MM.1S (cell line): ENCODE results near the gene ADCYAP1R1.

Experiments used
- DNase-seq: peaks from one replicate; pipeline ENCODE4 v3.0.0-alpha.2; 2015
- H2AFZ ChIP-seq: fragments of 300-600 bp; sonication (generic); 2 replicates; pipeline ENCODE4 v1.6.0; 2016; ENCODE audit warnings: antibody characterized with exemption, low read length
- H3F3A ChIP-seq: fragments of 300-600 bp; sonication (generic); 2 replicates; pipeline ENCODE4 v1.6.1; 2016; ENCODE audit warnings: mild to moderate bottlenecking, antibody characterized with exemption, low read length, moderate library complexity, mixed read lengths; ENCODE audit not compliant: insufficient read depth
- H3K27ac ChIP-seq: fragments of 300-600 bp; sonication (generic); 2 replicates; pipeline ENCODE4 v1.5.1; 2016; ENCODE audit warnings: mild to moderate bottlenecking, low read length
- H3K27me3 ChIP-seq: fragments of 300-600 bp; sonication (generic); replicated peaks from 2 replicates; pipeline ENCODE4 v1.6.0; 2016; ENCODE audit warnings: low read length; ENCODE audit not compliant: insufficient read depth
- H3K36me3 ChIP-seq: fragments of 300-600 bp; sonication (generic); replicated peaks from 2 replicates; pipeline ENCODE4 v1.6.1; 2016; ENCODE audit warnings: mild to moderate bottlenecking, low read length, mixed read lengths; ENCODE audit not compliant: insufficient read depth
- H3K4me1 ChIP-seq: fragments of 300-600 bp; sonication (generic); 2 replicates; pipeline ENCODE4 v1.6.1; 2016; ENCODE audit warnings: low read length, mixed read lengths
- H3K4me2 ChIP-seq: fragments of 300-600 bp; sonication (generic); 2 replicates; pipeline ENCODE4 v1.6.0; 2016; ENCODE audit warnings: low read depth, low read length
- H3K4me3 ChIP-seq: fragments of 300-600 bp; sonication (generic); 2 replicates; pipeline ENCODE4 v1.5.1; 2016; ENCODE audit warnings: low read length, mixed read lengths
- H3K79me2 ChIP-seq: fragments of 300-600 bp; sonication (generic); 2 replicates; pipeline ENCODE4 v1.6.1; 2016; ENCODE audit warnings: mixed run types, low read length, mixed read lengths
- H3K9ac ChIP-seq: fragments of 300-600 bp; sonication (generic); 2 replicates; pipeline ENCODE4 v1.6.1; 2016; ENCODE audit warnings: low read length, mixed read lengths
- H3K9me2 ChIP-seq: fragments of 300-600 bp; sonication (generic); replicated peaks from 2 replicates; pipeline ENCODE4 v1.6.1; 2016; ENCODE audit warnings: mild to moderate bottlenecking, low read length, mixed read lengths; ENCODE audit not compliant: insufficient read depth
- H3K9me3 ChIP-seq: fragments of 300-600 bp; sonication (generic); replicated peaks from 2 replicates; pipeline ENCODE4 v1.6.1; 2016; ENCODE audit warnings: mild to moderate bottlenecking, low read length, mixed read lengths; ENCODE audit not compliant: insufficient read depth
- H4K20me1 ChIP-seq: fragments of 300-600 bp; sonication (generic); 2 replicates; pipeline ENCODE4 v1.6.1; 2016; ENCODE audit warnings: mild to moderate bottlenecking, low read length, moderate library complexity, mixed read lengths; ENCODE audit not compliant: insufficient read depth
- CTCF ChIP-seq: fragments of 300-600 bp; sonication (generic); IDR thresholded peaks from 2 replicates; pipeline ENCODE4 v1.5.1; 2016; ENCODE audit warnings: antibody characterized with exemption, low read length, mixed read lengths
- EZH2 ChIP-seq: fragments of 300-600 bp; sonication (generic); optimal IDR thresholded peaks from 2 replicates; pipeline ENCODE3; 2017; ENCODE audit warnings: low read depth, mild to moderate bottlenecking, antibody characterized with exemption, low read length, mixed read lengths
- EZH2phosphoT487 ChIP-seq: fragments of 300-600 bp; sonication (generic); IDR thresholded peaks from 2 replicates; pipeline ENCODE4 v1.6.1; 2018; ENCODE audit warnings: antibody characterized with exemption, low read length

Gene ADCYAP1R1

GRCh38 chr7:31099451-31100444 is 47.6 kb downstream of the ADCYAP1R1 start:
- H3K4me2 ChIP-seq, result no peak overlapping the region
- no peaks in the 10 kb centered on the region for H3K36me3 ChIP-seq
- no peaks in the 10 kb centered on the region for H3K9me3 ChIP-seq
- H3K27me3 ChIP-seq, result no peaks in the 10 kb centered on the region
- H2AFZ ChIP-seq, result no peak overlapping the region
- no peaks in the 10 kb centered on the region for H3K79me2 ChIP-seq
- H4K20me1 ChIP-seq, result no peaks in the 10 kb centered on the region
- no peak for DNase-seq
- no peaks in the 10 kb centered on the region for H3F3A ChIP-seq
- no peaks in the 10 kb centered on the region for H3K9me2 ChIP-seq
- no peaks in the 10 kb centered on the region for H3K4me1 ChIP-seq
- TF ChIP-seq EZH2 (no peak), CTCF (no peak), EZH2phosphoT487 (no peak)
- H3K4me3 ChIP-seq, result no peak overlapping the region
- H3K9ac ChIP-seq, result no peak overlapping the region
- no peak overlapping the region for H3K27ac ChIP-seq

- Histone ChIP-seq H2AFZ (no peak overlapping the region), H3K27me3 (no peaks in the 10 kb centered on the region), H3K4me3 (no peak overlapping the region), H3K79me2 (no peaks in the 10 kb centered on the region), H3K36me3 (no peaks in the 10 kb centered on the region), H3K4me1 (no peaks in the 10 kb centered on the region), H3K9me2 (no peaks in the 10 kb centered on the region), H3F3A (no peaks in the 10 kb centered on the region), H4K20me1 (no peaks in the 10 kb centered on the region), H3K9me3 (no peaks in the 10 kb centered on the region), H3K4me2 (no peak overlapping the region), H3K9ac (no peak overlapping the region), H3K27ac (no peak overlapping the region)
- DNase-seq, result no peak
- TF ChIP-seq EZH2, result no peak
- TF ChIP-seq EZH2phosphoT487, result no peak
- no peak for TF ChIP-seq CTCF
Observed at GRCh38 chr7:31100445-31100844, 48.3 kb downstream of the ADCYAP1R1 start.

- no peak for DNase-seq
- no peak overlapping the region for H3K4me2 ChIP-seq
- H3K27me3 ChIP-seq, result no peaks in the 10 kb centered on the region
- H3K4me3 ChIP-seq, result no peak overlapping the region
- H3K9ac ChIP-seq, result no peak overlapping the region
- H3K27ac ChIP-seq, result no peak overlapping the region
- H3K9me2 ChIP-seq, result no peaks in the 10 kb centered on the region
- no peak overlapping the region for H2AFZ ChIP-seq
- no peak for TF ChIP-seq EZH2phosphoT487
- no peak for TF ChIP-seq EZH2
- no peak for TF ChIP-seq CTCF
- H3K9me3 ChIP-seq, result no peaks in the 10 kb centered on the region
- H3K79me2 ChIP-seq, result no peaks in the 10 kb centered on the region
- no peaks in the 10 kb centered on the region for H3K36me3 ChIP-seq
- H3K4me1 ChIP-seq, result no peaks in the 10 kb centered on the region
- no peaks in the 10 kb centered on the region for H3F3A ChIP-seq
- H4K20me1 ChIP-seq, result no peaks in the 10 kb centered on the region
Observed at GRCh38 chr7:31100871-31101270, 48.8 kb downstream of the ADCYAP1R1 start.
